H1 (cell line): ENCODE results near the gene YEATS4. TPM values are rescaled to one million over a fixed set of nuclear protein-coding genes. Genes with fewer than 3 reads are reported as not detected.

ENCODE experiments used
- BCL11A ChIP-seq, 2 experiments: IDR thresholded peaks; one replicate each; pipeline ENCODE4 v1.6.1; 2011; ENCODE audit warnings: low read depth in 2 of 2, low read length in 2 of 2, mild to moderate bottlenecking in 2 of 2
- POLR2AphosphoS5 ChIP-seq: IDR thresholded peaks from 2 replicates; pipeline ENCODE4 v1.6.1; 2011; ENCODE audit warnings: low read depth, low read length
- polyA plus RNA-seq, 7 experiments: library from polyadenylated mRNA; depleted of rRNA in 3 of 7; stranded (reverse) in 5 of 7; unstranded in 2 of 7; fragments of >200 nt in 5 of 7; fragments of 200-250 nt in 2 of 7; gene quantifications; 1 replicate in 5 of 7; 2 replicates in 1 of 7; 4 replicates in 1 of 7; pipeline versions ENCODE4 v1.2.1 to v1.2.3, GENCODE V29; 2011 to 2013; ENCODE audit warnings: missing spikeins in 2 of 7, mixed read lengths in 2 of 7
- total RNA-seq: library from RNA; stranded (reverse); fragmentation: NEBNext Ultra II Directional; extraction: Animal tissue kit (Norgen Biotek cat#: 25700); gene quantifications from 2 replicates; pipeline ENCODE4 v1.2.1, GENCODE V29; 2021
- TF ChIP-seq, protein P1 (sequence below): fragments of 300-600 bp; sonication (generic); IDR thresholded peaks from 2 replicates; pipeline ENCODE4 v1.7.1; 2012; ENCODE audit warnings: low read length, moderate library complexity, mild to moderate bottlenecking, inconsistent platforms; ENCODE audit not compliant: insufficient replicate concordance

Gene YEATS4
- total and polyA plus RNA-seq, 2 of the 8 experiments (the other 6 are each of a cell fraction or from before 2014, with no cell fraction given), result 25.7 to 32.5 TPM

DNA sequence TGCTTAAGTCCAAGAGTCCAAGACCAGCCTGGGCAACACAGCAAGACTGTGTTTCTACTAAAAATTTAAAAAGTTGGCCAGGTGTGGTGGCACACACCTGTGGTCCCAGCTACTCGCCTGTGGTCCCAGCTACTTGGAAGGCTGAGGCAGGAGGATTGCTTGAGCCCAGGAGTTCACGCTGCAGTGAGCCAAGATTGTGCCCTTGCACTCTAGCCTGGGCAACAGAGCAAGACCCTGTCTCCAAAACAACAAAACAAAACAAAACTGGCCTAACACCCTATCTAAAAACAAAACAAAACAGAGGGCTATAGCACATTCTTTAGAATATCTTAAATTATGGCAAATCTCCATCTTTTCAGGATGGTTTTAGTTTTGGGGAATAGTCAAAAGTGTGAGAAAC, 14.5 kb upstream of the YEATS4 start (continued):
- TF ChIP-seq, protein P1, sequence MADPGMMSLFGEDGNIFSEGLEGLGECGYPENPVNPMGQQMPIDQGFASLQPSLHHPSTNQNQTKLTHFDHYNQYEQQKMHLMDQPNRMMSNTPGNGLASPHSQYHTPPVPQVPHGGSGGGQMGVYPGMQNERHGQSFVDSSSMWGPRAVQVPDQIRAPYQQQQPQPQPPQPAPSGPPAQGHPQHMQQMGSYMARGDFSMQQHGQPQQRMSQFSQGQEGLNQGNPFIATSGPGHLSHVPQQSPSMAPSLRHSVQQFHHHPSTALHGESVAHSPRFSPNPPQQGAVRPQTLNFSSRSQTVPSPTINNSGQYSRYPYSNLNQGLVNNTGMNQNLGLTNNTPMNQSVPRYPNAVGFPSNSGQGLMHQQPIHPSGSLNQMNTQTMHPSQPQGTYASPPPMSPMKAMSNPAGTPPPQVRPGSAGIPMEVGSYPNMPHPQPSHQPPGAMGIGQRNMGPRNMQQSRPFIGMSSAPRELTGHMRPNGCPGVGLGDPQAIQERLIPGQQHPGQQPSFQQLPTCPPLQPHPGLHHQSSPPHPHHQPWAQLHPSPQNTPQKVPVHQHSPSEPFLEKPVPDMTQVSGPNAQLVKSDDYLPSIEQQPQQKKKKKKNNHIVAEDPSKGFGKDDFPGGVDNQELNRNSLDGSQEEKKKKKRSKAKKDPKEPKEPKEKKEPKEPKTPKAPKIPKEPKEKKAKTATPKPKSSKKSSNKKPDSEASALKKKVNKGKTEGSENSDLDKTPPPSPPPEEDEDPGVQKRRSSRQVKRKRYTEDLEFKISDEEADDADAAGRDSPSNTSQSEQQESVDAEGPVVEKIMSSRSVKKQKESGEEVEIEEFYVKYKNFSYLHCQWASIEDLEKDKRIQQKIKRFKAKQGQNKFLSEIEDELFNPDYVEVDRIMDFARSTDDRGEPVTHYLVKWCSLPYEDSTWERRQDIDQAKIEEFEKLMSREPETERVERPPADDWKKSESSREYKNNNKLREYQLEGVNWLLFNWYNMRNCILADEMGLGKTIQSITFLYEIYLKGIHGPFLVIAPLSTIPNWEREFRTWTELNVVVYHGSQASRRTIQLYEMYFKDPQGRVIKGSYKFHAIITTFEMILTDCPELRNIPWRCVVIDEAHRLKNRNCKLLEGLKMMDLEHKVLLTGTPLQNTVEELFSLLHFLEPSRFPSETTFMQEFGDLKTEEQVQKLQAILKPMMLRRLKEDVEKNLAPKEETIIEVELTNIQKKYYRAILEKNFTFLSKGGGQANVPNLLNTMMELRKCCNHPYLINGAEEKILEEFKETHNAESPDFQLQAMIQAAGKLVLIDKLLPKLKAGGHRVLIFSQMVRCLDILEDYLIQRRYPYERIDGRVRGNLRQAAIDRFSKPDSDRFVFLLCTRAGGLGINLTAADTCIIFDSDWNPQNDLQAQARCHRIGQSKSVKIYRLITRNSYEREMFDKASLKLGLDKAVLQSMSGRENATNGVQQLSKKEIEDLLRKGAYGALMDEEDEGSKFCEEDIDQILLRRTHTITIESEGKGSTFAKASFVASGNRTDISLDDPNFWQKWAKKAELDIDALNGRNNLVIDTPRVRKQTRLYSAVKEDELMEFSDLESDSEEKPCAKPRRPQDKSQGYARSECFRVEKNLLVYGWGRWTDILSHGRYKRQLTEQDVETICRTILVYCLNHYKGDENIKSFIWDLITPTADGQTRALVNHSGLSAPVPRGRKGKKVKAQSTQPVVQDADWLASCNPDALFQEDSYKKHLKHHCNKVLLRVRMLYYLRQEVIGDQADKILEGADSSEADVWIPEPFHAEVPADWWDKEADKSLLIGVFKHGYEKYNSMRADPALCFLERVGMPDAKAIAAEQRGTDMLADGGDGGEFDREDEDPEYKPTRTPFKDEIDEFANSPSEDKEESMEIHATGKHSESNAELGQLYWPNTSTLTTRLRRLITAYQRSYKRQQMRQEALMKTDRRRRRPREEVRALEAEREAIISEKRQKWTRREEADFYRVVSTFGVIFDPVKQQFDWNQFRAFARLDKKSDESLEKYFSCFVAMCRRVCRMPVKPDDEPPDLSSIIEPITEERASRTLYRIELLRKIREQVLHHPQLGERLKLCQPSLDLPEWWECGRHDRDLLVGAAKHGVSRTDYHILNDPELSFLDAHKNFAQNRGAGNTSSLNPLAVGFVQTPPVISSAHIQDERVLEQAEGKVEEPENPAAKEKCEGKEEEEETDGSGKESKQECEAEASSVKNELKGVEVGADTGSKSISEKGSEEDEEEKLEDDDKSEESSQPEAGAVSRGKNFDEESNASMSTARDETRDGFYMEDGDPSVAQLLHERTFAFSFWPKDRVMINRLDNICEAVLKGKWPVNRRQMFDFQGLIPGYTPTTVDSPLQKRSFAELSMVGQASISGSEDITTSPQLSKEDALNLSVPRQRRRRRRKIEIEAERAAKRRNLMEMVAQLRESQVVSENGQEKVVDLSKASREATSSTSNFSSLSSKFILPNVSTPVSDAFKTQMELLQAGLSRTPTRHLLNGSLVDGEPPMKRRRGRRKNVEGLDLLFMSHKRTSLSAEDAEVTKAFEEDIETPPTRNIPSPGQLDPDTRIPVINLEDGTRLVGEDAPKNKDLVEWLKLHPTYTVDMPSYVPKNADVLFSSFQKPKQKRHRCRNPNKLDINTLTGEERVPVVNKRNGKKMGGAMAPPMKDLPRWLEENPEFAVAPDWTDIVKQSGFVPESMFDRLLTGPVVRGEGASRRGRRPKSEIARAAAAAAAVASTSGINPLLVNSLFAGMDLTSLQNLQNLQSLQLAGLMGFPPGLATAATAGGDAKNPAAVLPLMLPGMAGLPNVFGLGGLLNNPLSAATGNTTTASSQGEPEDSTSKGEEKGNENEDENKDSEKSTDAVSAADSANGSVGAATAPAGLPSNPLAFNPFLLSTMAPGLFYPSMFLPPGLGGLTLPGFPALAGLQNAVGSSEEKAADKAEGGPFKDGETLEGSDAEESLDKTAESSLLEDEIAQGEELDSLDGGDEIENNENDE, result no peak
- no peak for TF ChIP-seq BCL11A (IDR thresholded peaks at IDR 0.05; ENCODE audit: low read depth in 2 of 2, low read length in 2 of 2)
- TF ChIP-seq POLR2AphosphoS5, result no peak
